Type B pancreatic cell (in vitro differentiated cells): ENCODE measurements around the gene TP73. TPM values are rescaled to one million over a fixed set of nuclear protein-coding genes. Genes with fewer than 3 reads are reported as not detected.

Source experiments
- DNase-seq: peaks from one replicate; pipeline ENCODE4 v3.0.0; 2021; ENCODE audit warnings: mixed read lengths; ENCODE audit not compliant: unreplicated experiment; ENCODE audit errors: extremely low spot score
- H3K27ac Mint-ChIP-seq: 2 replicates; pipeline ENCODE4 v1.8.0; 2021; ENCODE audit warnings: mild to moderate bottlenecking, mixed read lengths
- H3K27me3 Mint-ChIP-seq: 2 replicates; pipeline ENCODE4 v1.8.0; 2021; ENCODE audit warnings: mixed read lengths
- H3K36me3 Mint-ChIP-seq: 2 replicates; pipeline ENCODE4 v1.8.0; 2021; ENCODE audit warnings: mixed read lengths
- H3K4me1 Mint-ChIP-seq: one replicate; pipeline ENCODE4 v1.8.0; 2021; ENCODE audit warnings: mixed read lengths; ENCODE audit not compliant: unreplicated experiment
- H3K4me3 Mint-ChIP-seq: 2 replicates; pipeline ENCODE4 v1.8.0; 2021; ENCODE audit warnings: mild to moderate bottlenecking, mixed read lengths
- H3K9me3 Mint-ChIP-seq: 2 replicates; pipeline ENCODE4 v1.8.0; 2021; ENCODE audit warnings: mixed read lengths
- CTCF ChIP-seq: fragments of 200-600 bp; sonication (generic); conservative IDR thresholded peaks from 2 replicates; pipeline ENCODE4 v1.5.0; 2021; ENCODE audit warnings: antibody characterized with exemption, mild to moderate bottlenecking
- total RNA-seq: library from RNA; stranded (reverse); gene quantifications from 2 replicates; pipeline ENCODE4 v1.2.1, GENCODE V29; 2021; ENCODE audit warnings: low replicate concordance

TP73 gene
- total RNA-seq, 1 donor from 2014 or later: 1.6 TPM

DNA sequence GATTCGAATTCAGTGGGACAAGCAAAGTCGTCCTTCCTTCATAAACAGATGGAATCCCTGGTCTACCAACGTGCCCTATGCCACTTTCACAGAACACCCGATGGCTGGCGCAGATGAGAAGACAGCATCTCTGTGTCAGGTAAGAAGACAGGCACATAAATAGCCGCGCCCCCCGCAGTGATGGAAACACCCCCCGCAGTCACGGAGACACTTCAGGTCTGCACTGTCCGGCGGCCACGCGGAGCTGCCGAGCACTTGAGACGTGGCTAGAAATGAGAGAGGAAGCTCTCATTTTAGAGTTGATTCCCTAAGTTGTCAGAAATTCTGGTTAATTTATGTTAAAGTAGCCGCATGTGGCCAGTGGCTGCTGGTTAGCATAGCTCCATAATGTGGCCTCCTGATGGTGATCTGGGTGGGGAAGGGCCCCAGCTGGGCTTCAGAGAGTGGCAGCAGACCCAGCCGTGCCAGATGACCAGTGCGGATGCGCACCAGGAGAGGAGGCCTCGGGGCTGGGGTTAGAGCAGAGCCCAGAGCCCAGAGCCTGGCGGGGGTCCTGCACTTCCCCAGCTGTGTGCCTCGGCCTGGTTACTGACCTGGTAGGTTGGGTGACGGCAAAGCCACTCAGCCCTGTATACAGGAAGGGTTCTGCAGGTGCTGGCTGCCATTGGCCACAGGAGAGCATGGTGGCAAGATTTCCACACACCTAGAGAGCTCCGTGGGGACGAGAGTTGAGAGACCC, 24.6 kb upstream of the TP73 start:
- Mint-ChIP-seq H3K4me3 (peak overlapping the region; percentile 28), H3K27me3 (no peaks in the 10 kb centered on the region), H3K9me3 (no peaks in the 10 kb centered on the region), H3K27ac (no peak overlapping the region), H3K36me3 (no peaks in the 10 kb centered on the region), H3K4me1 (peaks cover 21% of the 10 kb centered on the region)
- no peak for TF ChIP-seq CTCF
- DNase-seq: no peak

DNA sequence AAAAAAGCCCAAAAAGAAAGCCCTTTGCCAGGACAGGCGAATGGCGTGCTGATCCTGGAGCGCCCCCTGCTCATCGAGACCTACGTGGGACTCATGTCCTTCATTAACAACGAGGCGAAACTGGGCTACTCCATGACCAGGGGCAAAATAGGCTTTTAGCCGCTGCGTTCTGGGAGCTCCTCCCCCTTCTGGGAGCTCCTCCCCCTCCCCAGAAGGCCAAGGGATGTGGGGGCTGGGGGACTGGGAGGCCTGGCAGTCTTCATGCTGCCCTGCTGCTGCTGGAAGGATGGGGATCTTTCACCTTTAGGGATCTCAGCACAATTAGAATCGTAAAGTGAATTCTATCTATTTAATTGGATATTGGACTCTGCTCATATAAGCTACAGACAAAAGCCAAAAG, 23.9 kb upstream of the TP73 start:
- peak overlapping the region; percentile 44 for H3K4me3 Mint-ChIP-seq
- H3K4me1 Mint-ChIP-seq: peaks cover 14% of the 10 kb centered on the region
- H3K27ac Mint-ChIP-seq: no peak overlapping the region
- no peak for DNase-seq
- no peak for TF ChIP-seq CTCF
- no peaks in the 10 kb centered on the region for H3K36me3 Mint-ChIP-seq
- no peaks in the 10 kb centered on the region for H3K27me3 Mint-ChIP-seq
- H3K9me3 Mint-ChIP-seq: no peaks in the 10 kb centered on the region

DNA sequence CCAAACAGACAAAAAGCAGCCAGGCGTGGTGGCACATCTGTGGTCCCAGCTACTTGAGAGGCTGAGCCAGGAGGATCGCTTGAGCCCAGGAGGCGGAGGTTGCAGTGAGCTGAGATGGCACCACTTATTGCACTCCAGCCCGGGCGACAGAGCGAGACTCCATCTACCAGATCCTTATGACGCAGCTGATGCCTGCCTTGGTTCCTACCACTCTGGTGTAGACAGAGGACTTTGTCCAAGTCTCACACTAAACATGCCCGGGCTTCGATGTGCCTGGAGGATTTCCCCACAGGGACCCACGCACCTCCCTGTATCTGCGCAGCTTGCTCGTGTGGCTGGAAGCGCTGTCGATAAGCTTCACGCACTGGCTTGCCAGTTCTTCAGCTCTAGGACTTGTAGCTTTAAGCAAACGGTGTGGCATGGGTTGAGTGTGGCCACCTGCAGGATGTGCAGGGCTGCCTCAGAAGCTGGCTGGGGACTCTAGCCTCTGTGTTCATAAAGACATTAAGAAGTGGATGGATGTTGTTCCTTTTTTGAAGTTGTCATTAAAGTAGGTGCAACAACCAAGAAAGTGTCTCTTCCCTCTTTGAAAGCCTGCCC, 22.7 kb upstream of the TP73 start:
- H3K27ac Mint-ChIP-seq: no peak overlapping the region
- no peak for DNase-seq
- no peak overlapping the region for H3K4me3 Mint-ChIP-seq
- no peaks in the 10 kb centered on the region for H3K9me3 Mint-ChIP-seq
- H3K4me1 Mint-ChIP-seq: peaks cover 7% of the 10 kb centered on the region
- no peaks in the 10 kb centered on the region for H3K36me3 Mint-ChIP-seq
- no peaks in the 10 kb centered on the region for H3K27me3 Mint-ChIP-seq
- TF ChIP-seq CTCF: no peak

DNA sequence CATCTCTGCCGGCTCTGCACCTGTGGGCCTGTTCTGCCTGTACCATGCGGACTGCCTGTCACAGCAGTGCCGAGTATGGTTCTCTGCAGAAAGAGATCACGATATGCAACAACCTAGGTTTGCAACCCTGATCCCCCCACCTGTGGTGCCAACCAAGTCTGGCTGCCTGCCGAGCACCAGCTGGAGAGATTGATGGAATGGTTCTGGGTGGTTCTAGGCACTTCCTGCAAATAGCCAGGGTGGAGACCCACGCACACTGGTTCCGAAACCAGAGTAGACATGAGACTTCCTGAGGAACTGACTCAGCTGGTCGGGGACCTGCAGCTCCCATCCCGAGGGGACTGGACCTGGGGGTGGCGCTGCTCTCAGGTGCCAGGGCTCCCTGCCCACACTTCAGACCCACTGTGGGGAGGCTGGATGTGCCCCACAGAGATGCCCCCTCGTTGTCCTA, 22.1 kb upstream of the TP73 start:
- Mint-ChIP-seq H3K27me3 (no peaks in the 10 kb centered on the region), H3K4me3 (no peak overlapping the region), H3K36me3 (no peaks in the 10 kb centered on the region), H3K27ac (no peak overlapping the region), H3K4me1 (peaks cover 7% of the 10 kb centered on the region), H3K9me3 (no peaks in the 10 kb centered on the region)
- no peak for DNase-seq
- TF ChIP-seq CTCF: no peak

DNA sequence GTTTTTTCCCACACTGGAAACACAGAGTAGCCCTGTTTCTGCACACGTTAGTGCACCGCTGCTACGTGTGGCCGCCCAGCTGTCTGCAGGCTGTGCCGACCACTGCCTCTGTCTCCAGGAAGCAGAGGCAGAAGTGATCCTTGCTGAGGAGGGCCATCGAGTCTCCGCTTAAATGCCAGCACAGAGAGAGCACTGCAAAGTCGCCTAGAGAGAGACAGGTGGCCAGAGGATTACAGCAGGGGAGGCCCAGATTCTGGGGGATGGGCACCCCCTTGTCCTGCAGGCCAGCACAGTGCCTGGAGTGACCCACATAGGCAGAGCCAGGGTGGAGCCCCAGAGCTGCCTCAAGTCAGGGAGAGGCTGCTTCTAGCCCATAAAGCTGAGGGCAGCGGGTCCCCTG, 21.4 kb upstream of the TP73 start:
- H3K9me3 Mint-ChIP-seq: no peaks in the 10 kb centered on the region
- H3K4me1 Mint-ChIP-seq: peaks cover 4% of the 10 kb centered on the region
- no peaks in the 10 kb centered on the region for H3K27me3 Mint-ChIP-seq

More for the DNA sequence above, 21.4 kb upstream of the TP73 start:
- no peak overlapping the region for H3K4me3 Mint-ChIP-seq
- no peaks in the 10 kb centered on the region for H3K36me3 Mint-ChIP-seq
- DNase-seq: no peak
- no peak overlapping the region for H3K27ac Mint-ChIP-seq
- no peak for TF ChIP-seq CTCF
